Measurements from ENCODE around the gene HOOK2. TPM values are rescaled to one million over a fixed set of nuclear protein-coding genes. Genes with fewer than 3 reads are reported as not detected.

HOOK2 gene
- total RNA-seq, 2 donors from 2014 or later, result 14.9 to 19.3 TPM

DNA sequence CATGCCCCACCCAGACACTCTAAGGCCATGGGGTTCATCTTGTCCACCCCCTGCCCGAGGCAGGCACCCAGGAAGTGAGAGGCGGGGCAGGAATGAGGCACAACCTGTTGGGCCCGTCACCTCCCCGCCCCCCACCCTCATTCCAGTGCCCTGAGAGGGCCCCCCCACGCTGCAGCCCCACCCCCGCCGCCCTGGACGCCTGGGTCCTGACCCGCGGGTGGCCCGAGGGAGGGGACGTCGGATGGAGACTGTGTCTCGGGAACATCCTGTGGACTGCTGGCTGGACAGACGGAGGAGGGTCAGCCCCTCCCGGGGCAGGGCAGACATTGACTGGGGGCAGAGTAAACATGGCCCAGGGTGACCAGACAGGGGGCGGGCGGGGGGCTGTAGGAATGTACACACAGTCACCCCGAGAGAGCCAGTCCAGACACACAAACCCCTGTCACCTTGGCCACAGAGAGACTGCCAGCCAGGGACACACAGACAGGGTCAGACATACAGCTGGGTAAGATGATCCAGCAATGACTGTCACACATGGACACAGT is 8.6 kb upstream of the HOOK2 start:
- Mint-ChIP-seq H3K36me3 (ENCODE audit: low read depth) (no peaks in the 10 kb centered on the region), H3K4me3 (peak overlapping the region; percentile 91), H3K4me1 (peaks cover 21% of the 10 kb centered on the region), H3K27ac (no peak overlapping the region), H3K27me3 (no peaks in the 10 kb centered on the region)
- ATAC-seq, result no peak
- H3K9me3 ChIP-seq (ENCODE audit: control insufficient read depth, low read length, poor library complexity, severe bottlenecking), result no peaks in the 10 kb centered on the region
- DNase-seq, result no peak

GRCh38 chr19:12783291-12783848 is 8.0 kb upstream of the HOOK2 start:
- no peaks in the 10 kb centered on the region for H3K36me3 Mint-ChIP-seq (ENCODE audit: low read depth)
- ATAC-seq (no peak), DNase-seq (peak in 1 of 3 donors; percentile 25)
- H3K9me3 ChIP-seq (ENCODE audit: control insufficient read depth, low read length, poor library complexity, severe bottlenecking), result no peaks in the 10 kb centered on the region
- H3K27ac Mint-ChIP-seq, result no peak overlapping the region
- peak overlapping the region; percentile 91 for H3K4me3 Mint-ChIP-seq
- H3K4me1 Mint-ChIP-seq, result peaks cover 22% of the 10 kb centered on the region
- no peaks in the 10 kb centered on the region for H3K27me3 Mint-ChIP-seq

GRCh38 chr19:12782424-12783290 is 7.3 kb upstream of the HOOK2 start:
- H3K9me3 ChIP-seq (ENCODE audit: control insufficient read depth, low read length, poor library complexity, severe bottlenecking), result no peaks in the 10 kb centered on the region
- no peaks in the 10 kb centered on the region for H3K36me3 Mint-ChIP-seq (ENCODE audit: low read depth)
- H3K4me1 Mint-ChIP-seq, result peaks cover 22% of the 10 kb centered on the region
- DNase-seq, result peak; percentile 90 to 95 (median 93)
- no peaks in the 10 kb centered on the region for H3K27me3 Mint-ChIP-seq
- peak; percentile 69 for ATAC-seq
- peak overlapping the region; percentile 91 for H3K4me3 Mint-ChIP-seq
- H3K27ac Mint-ChIP-seq, result no peak overlapping the region

- ATAC-seq, result peak; percentile 79
These were observed 6.7 kb upstream of the HOOK2 start for GRCh38 chr19:12782174-12782423.

DNA sequence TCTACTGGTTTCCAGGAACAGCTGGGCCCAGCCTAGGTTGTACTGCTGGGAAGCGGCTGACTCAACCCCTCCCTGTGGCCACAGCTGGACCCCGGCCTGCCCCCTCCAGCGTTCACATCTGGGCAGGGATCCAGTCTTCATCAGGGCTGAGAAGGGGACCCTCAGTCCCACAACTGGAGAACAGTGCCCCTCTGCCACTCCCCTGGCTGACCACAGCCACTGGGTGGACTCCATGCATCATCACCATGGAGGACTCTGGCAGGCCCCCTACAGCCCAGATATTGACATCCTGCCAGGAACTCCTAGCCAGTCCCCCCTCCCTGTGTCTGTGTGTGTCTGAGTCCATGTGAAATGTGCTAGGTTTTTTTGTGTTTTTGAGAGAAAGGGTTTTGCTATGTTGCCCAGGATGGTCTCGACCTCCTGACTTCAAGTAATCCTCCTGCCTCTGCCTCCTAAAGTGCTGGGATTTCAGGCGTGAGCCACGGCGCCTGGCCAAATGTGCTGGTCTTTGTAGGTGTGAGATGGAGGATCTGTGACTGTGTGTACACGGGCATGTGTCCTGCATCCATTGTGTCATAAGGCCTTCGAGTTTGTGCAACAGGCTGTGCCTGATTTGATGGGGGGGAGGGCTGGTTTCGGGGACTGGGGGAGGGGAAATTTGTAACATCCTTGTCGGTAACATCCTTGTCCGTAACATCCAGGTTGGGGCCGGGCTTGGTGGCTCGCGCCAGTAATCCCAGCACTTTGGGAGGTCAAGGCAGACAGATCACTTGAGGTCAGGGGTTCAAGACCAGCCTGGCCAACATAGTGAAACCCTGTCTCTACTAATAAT is 4.0 kb upstream of the HOOK2 start:
- no peaks in the 10 kb centered on the region for H3K9me3 ChIP-seq (ENCODE audit: control insufficient read depth, low read length, poor library complexity, severe bottlenecking)
- H3K4me1 Mint-ChIP-seq, result peaks cover 27% of the 10 kb centered on the region
- H3K36me3 Mint-ChIP-seq (ENCODE audit: low read depth), result no peaks in the 10 kb centered on the region
- H3K27me3 Mint-ChIP-seq, result no peaks in the 10 kb centered on the region
- ATAC-seq, result no peak
- DNase-seq, result no peak
- H3K27ac Mint-ChIP-seq, result peak overlapping the region; percentile 96
- H3K4me3 Mint-ChIP-seq, result peak overlapping the region; percentile 63

More at GRCh38 chr19:12782174-12782423, 6.7 kb upstream of the HOOK2 start:
- no peaks in the 10 kb centered on the region for H3K9me3 ChIP-seq (ENCODE audit: control insufficient read depth, low read length, poor library complexity, severe bottlenecking)
- Mint-ChIP-seq H3K4me3 (peak overlapping the region; percentile 91), H3K4me1 (peaks cover 24% of the 10 kb centered on the region), H3K27me3 (no peaks in the 10 kb centered on the region), H3K36me3 (ENCODE audit: low read depth) (no peaks in the 10 kb centered on the region), H3K27ac (no peak overlapping the region)
- DNase-seq, result no peak

DNA sequence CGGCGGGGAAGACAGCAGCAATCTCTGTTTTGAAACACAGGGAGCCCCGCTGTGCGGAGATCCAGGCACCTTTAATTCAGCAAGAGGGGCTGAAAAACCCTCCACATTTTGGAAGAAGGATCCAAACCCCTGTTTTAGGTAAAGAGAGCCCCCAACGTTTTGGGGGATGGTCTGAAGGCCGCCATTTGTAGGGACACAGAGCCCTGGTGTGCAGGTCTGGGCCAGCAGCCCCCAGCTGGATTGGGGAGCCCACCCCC is 3.5 kb upstream of the HOOK2 start:
- H3K27me3 Mint-ChIP-seq, result no peaks in the 10 kb centered on the region
- H3K4me3 Mint-ChIP-seq, result peak overlapping the region; percentile 92
- no peaks in the 10 kb centered on the region for H3K36me3 Mint-ChIP-seq (ENCODE audit: low read depth)
- H3K4me1 Mint-ChIP-seq, result peaks cover 27% of the 10 kb centered on the region
- ATAC-seq (no peak), DNase-seq (no peak)
- H3K9me3 ChIP-seq (ENCODE audit: control insufficient read depth, low read length, poor library complexity, severe bottlenecking), result no peaks in the 10 kb centered on the region
- H3K27ac Mint-ChIP-seq, result peak overlapping the region; percentile 96

DNA sequence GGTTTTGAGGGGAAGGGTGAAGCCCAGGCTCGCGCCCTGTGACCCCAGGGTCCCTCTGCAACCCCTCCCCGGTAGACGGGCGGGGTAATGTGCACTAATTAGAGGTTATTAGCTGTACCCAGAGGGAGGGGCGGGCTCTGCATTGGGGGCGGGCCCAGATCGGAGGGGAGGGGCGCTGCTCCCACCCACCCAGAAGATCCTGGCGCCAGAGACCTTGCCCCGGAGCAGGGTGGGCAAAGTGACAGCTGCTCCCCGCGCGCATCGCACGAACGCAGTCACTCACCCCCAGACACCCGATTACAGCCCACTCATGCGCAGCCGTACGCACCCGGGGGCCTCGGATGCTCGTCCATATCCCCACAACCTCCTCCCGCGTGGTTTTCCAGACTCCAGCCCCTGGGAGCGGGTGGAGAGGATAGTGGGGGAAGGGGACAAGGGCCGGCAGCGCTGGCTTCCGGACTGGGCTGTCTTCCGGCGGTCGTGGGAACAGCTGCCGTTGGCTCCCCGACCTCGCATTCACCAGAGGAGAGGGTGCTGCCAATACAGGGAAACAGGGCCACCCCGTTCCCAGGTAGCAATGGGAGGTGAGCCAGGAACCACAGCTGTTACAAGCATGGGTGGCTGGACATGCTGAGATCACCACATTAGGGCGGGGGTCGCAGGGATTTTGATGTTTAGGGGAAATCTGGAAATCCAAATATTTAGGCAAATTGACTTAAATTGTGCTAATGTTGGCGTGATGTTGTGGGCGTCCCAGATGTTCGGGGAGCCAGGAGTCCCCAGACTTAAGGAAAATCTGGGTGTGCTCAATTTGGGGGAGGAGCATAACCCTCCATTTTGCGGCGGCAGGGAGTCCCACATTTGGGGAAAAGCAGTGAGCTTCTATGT is 2.9 kb upstream of the HOOK2 start:
- peak in 2 of 3 donors; percentile 47 to 51 for DNase-seq
- H3K9me3 ChIP-seq (ENCODE audit: control insufficient read depth, low read length, poor library complexity, severe bottlenecking), result no peaks in the 10 kb centered on the region
- peak overlapping the region; percentile 96 for H3K27ac Mint-ChIP-seq
- peaks cover 30% of the 10 kb centered on the region for H3K4me1 Mint-ChIP-seq
- H3K4me3 Mint-ChIP-seq, result peak overlapping the region; percentile 92
- no peaks in the 10 kb centered on the region for H3K27me3 Mint-ChIP-seq
- H3K36me3 Mint-ChIP-seq (ENCODE audit: low read depth), result peaks cover 2% of the 10 kb centered on the region
- no peak for ATAC-seq

GRCh38 chr19:12777217-12778016 is 2.1 kb upstream of the HOOK2 start:
- H3K4me1 Mint-ChIP-seq, result peaks cover 30% of the 10 kb centered on the region
- H3K36me3 Mint-ChIP-seq (ENCODE audit: low read depth), result peaks cover 2% of the 10 kb centered on the region
- ATAC-seq (peak; percentile 12), DNase-seq (peak; percentile 72 to 81 (median 76))
- peak overlapping the region; percentile 96 for H3K27ac Mint-ChIP-seq
- no peaks in the 10 kb centered on the region for H3K9me3 ChIP-seq (ENCODE audit: control insufficient read depth, low read length, poor library complexity, severe bottlenecking)
- H3K4me3 Mint-ChIP-seq, result peak overlapping the region; percentile 92
- no peaks in the 10 kb centered on the region for H3K27me3 Mint-ChIP-seq

DNA sequence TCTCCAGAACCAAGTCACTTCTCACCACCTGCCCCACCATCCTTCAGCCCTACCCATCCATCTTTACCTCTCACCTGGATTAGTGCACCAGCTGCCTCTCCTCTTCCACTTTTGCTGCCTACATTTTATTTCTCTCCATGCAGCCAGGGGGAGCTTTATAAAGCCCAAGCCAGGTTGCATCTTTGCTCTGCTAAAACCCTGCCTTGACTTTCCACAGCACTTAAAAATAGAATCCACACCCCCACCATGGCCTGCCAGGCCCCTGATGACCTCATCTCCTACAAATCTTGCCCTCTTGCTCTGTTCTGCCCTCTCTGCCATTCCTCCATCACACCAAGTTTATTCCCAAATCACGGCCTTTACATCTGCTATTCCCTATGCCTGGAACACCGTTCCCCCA is 1.8 kb downstream of the HOOK2 start:
- DNase-seq, result no peak
- H3K27me3 Mint-ChIP-seq, result no peaks in the 10 kb centered on the region
- H3K4me3 Mint-ChIP-seq, result peak overlapping the region; percentile 80
- no peaks in the 10 kb centered on the region for H3K9me3 ChIP-seq (ENCODE audit: control insufficient read depth, low read length, poor library complexity, severe bottlenecking)
- H3K27ac Mint-ChIP-seq, result no peak overlapping the region
- ATAC-seq, result no peak
- H3K4me1 Mint-ChIP-seq, result peaks cover 15% of the 10 kb centered on the region
- H3K36me3 Mint-ChIP-seq (ENCODE audit: low read depth), result peaks cover 2% of the 10 kb centered on the region

- H3K27ac Mint-ChIP-seq, result peak overlapping the region; percentile 45
- no peak for DNase-seq
- H3K27me3 Mint-ChIP-seq, result no peaks in the 10 kb centered on the region
- H3K4me1 Mint-ChIP-seq, result peaks cover 10% of the 10 kb centered on the region
- H3K36me3 Mint-ChIP-seq (ENCODE audit: low read depth), result peaks cover 2% of the 10 kb centered on the region
- no peaks in the 10 kb centered on the region for H3K9me3 ChIP-seq (ENCODE audit: control insufficient read depth, low read length, poor library complexity, severe bottlenecking)
- no peak for ATAC-seq
- no peak overlapping the region for H3K4me3 Mint-ChIP-seq
These were observed 3.0 kb downstream of the HOOK2 start for GRCh38 chr19:12772323-12772722.

DNA sequence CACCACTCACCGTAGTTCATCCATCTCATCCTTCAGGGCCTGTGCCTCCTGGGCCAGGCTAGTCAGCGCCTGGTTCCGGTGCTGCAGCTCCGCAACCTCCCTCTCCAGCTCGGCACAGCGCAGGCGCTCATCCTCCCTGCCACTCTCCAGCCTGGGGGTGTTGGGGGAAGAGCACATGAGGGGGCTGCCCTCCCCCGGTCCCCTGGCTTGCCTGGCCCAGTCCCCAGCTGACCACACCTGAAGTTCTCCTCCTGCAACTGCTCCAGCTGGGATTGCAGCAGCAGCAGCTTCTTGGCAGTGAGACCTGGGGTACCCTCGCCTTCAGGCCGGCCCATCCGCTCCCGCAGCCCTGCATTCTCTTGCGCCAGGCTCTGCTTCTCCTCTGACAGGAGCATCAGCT is 4.4 kb downstream of the HOOK2 start:
- Mint-ChIP-seq H3K4me3 (no peak overlapping the region), H3K36me3 (ENCODE audit: low read depth) (peaks cover 2% of the 10 kb centered on the region), H3K4me1 (peaks cover 15% of the 10 kb centered on the region), H3K27me3 (no peaks in the 10 kb centered on the region), H3K27ac (no peak overlapping the region)
- no peaks in the 10 kb centered on the region for H3K9me3 ChIP-seq (ENCODE audit: control insufficient read depth, low read length, poor library complexity, severe bottlenecking)
- no peak for DNase-seq
- no peak for ATAC-seq

DNA sequence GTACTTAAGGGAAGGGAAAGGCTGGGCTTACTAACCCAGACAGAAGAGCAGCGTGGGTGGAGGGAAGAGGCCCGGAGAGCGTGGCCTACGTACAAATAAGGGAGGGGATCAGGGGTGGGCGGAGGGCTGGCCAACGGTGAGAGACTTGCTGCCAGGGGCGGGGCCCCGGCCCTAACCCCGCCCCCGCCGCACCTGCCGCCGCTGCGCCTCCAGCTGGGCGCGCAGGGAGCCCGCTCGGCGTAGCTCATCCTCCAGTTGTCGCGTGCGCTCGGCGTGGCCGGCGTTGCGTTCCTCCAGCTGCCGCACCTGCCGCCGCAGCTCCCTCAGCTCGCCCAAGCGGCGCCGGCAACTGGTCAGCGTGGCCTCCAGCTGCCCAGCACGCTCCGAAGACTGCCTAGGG is 5.7 kb downstream of the HOOK2 start:
- DNase-seq (peak; percentile 44 to 70 (median 67)), ATAC-seq (peak; percentile 91)
- H3K36me3 Mint-ChIP-seq (ENCODE audit: low read depth), result peaks cover 2% of the 10 kb centered on the region
- no peaks in the 10 kb centered on the region for H3K9me3 ChIP-seq (ENCODE audit: control insufficient read depth, low read length, poor library complexity, severe bottlenecking)
- no peaks in the 10 kb centered on the region for H3K27me3 Mint-ChIP-seq
- peak overlapping the region; percentile 16 for H3K27ac Mint-ChIP-seq
- peaks cover 15% of the 10 kb centered on the region for H3K4me1 Mint-ChIP-seq
- H3K4me3 Mint-ChIP-seq, result peak overlapping the region; percentile 72
